Spleen (tissue), 7 donors: ENCODE measurements around the gene TYSND1.

Experiments
- CTCF ChIP-seq, 11 experiments: fragments of 200-600 bp in 7 of 11; fragments of 450-650 bp in 4 of 11; sonication (generic) in 4 of 11; IDR thresholded peaks in 8 of 11; conservative IDR thresholded peaks in 3 of 11; 1 replicate in 7 of 11; 2 replicates in 4 of 11; pipeline versions ENCODE4 v1.4.0 to v1.8.0; 2016 to 2021; ENCODE audit warnings: antibody characterized with exemption in 11 of 11, inconsistent platforms in 4 of 11, mild to moderate bottlenecking in 1 of 11
- POLR2A ChIP-seq, 3 donors: fragments of 450-650 bp; IDR thresholded peaks; one replicate each; pipeline ENCODE4 v1.5.1; 2017; ENCODE audit warnings: antibody characterized with exemption in 3 of 3, mild to moderate bottlenecking in 1 of 3
- POLR2AphosphoS5 ChIP-seq, 3 donors: sonication (generic); formaldehyde crosslinking; IDR thresholded peaks; one replicate each; pipeline ENCODE4 v1.5.1; 2017; ENCODE audit warnings: antibody characterized with exemption in 3 of 3
- donor health status: DM: no; HTN: no; CAD: no; lungs with moderate emphysema.
- donor health status: DM: no; HTN: no; CAD: no.
- donor health status: DM: no; HTN: no; CAD: no.

- TF ChIP-seq CTCF (IDR thresholded peaks at IDR 0.05 in 8 of 11, conservative IDR thresholded peaks at IDR 0.05 in 3 of 11) (no peak), POLR2AphosphoS5 (IDR thresholded peaks at IDR 0.05) (no peak), POLR2A (IDR thresholded peaks at IDR 0.05) (no peak)
Observed at GRCh38 chr10:70124415-70124814, 22.1 kb downstream of the TYSND1 start.
